HepG2 (cell line): Measurements from ENCODE around the gene RAB40C. TPM values are rescaled to one million over a fixed set of nuclear protein-coding genes. Genes with fewer than 3 reads are reported as not detected.

ENCODE experiments used
- FOXJ3 ChIP-seq: sonication (generic); formaldehyde crosslinking; IDR thresholded peaks from 2 replicates; pipeline ENCODE4 v1.4.0; 2020; ENCODE audit warnings: missing genetic modification reagents, mild to moderate bottlenecking, borderline replicate concordance
- GATA4 ChIP-seq: sonication (generic); IDR thresholded peaks from 2 replicates; pipeline ENCODE4 v1.6.1; 2016; ENCODE audit warnings: antibody characterized with exemption, low read depth, borderline replicate concordance
- GZF1 ChIP-seq: sonication (generic); formaldehyde crosslinking; IDR thresholded peaks from 2 replicates; pipeline ENCODE4 v1.5.1; 2020; ENCODE audit warnings: mild to moderate bottlenecking, missing genetic modification reagents
- MEF2D ChIP-seq: sonication (generic); formaldehyde crosslinking; IDR thresholded peaks from 2 replicates; pipeline ENCODE4 v1.5.1; 2020; ENCODE audit warnings: mild to moderate bottlenecking, missing genetic modification reagents
- MTA3 ChIP-seq: sonication (generic); formaldehyde crosslinking; IDR thresholded peaks from 2 replicates; pipeline ENCODE4 v1.4.0; 2020; ENCODE audit warnings: missing genetic modification reagents
- NCOA1 ChIP-seq: sonication (generic); formaldehyde crosslinking; IDR thresholded peaks from 2 replicates; pipeline ENCODE4 v1.9.0; 2021; ENCODE audit warnings: missing genetic modification reagents
- POLR2G ChIP-seq: fragments of 200-400 bp; formaldehyde crosslinking; IDR thresholded peaks from 2 replicates; pipeline ENCODE4 v1.6.1; 2018; ENCODE audit warnings: mild to moderate bottlenecking, low read depth, low read length, moderate library complexity
- PRMT3 ChIP-seq: sonication (generic); formaldehyde crosslinking; IDR thresholded peaks from 2 replicates; pipeline ENCODE4 v1.8.1; 2022; ENCODE audit warnings: low read depth, mild to moderate bottlenecking, moderate library complexity, missing genetic modification reagents, borderline replicate concordance
- SAP130 ChIP-seq: IDR thresholded peaks from 2 replicates; pipeline ENCODE4 v1.6.1; 2016; ENCODE audit warnings: low read depth
- SNRNP70 ChIP-seq: fragments of 200-400 bp; formaldehyde crosslinking; IDR thresholded peaks from 2 replicates; pipeline ENCODE4 v1.6.1; 2017; ENCODE audit warnings: mild to moderate bottlenecking, low read depth, low read length, moderate library complexity
- SP1 ChIP-seq, 2 experiments: fragments of 450-650 bp in 1 of 2; sonication (generic) in 1 of 2; formaldehyde crosslinking in 1 of 2; IDR thresholded peaks; 2 replicates each; pipeline versions ENCODE4 v1.4.0 to v1.6.1; 2016 to 2020; ENCODE audit warnings: missing genetic modification reagents in 1 of 2
- ZNF142 ChIP-seq: sonication (generic); formaldehyde crosslinking; IDR thresholded peaks from 2 replicates; pipeline ENCODE4 v1.4.0; 2020; ENCODE audit warnings: missing genetic modification reagents
- ZNF235 ChIP-seq: sonication (generic); formaldehyde crosslinking; IDR thresholded peaks from 2 replicates; pipeline ENCODE4 v1.8.1; 2023; ENCODE audit warnings: mild to moderate bottlenecking, missing genetic modification reagents, borderline replicate concordance
- ZNF468 ChIP-seq: sonication (generic); formaldehyde crosslinking; IDR thresholded peaks from 2 replicates; pipeline ENCODE4 v1.8.0; 2022; ENCODE audit warnings: mild to moderate bottlenecking, moderate library complexity, missing genetic modification reagents
- ZNF510 ChIP-seq: sonication (generic); formaldehyde crosslinking; IDR thresholded peaks from 2 replicates; pipeline ENCODE4 v1.4.0; 2020; ENCODE audit warnings: low read depth, mild to moderate bottlenecking, missing genetic modification reagents
- ZNF737 ChIP-seq: sonication (generic); formaldehyde crosslinking; IDR thresholded peaks from 2 replicates; pipeline ENCODE4 v1.5.0; 2020; ENCODE audit warnings: missing genetic modification reagents, mild to moderate bottlenecking, borderline replicate concordance
- ZNF883 ChIP-seq: sonication (generic); formaldehyde crosslinking; IDR thresholded peaks from 2 replicates; pipeline ENCODE4 v1.5.1; 2020; ENCODE audit warnings: mild to moderate bottlenecking, missing genetic modification reagents; ENCODE audit errors: not compliant biosample characterization
- ZSCAN31 ChIP-seq: sonication (generic); formaldehyde crosslinking; IDR thresholded peaks from 2 replicates; pipeline ENCODE4 v1.5.0; 2020; ENCODE audit warnings: low read depth, mild to moderate bottlenecking, missing genetic modification reagents
- polyA plus RNA-seq, 8 experiments: library from polyadenylated mRNA; depleted of rRNA in 3 of 8; stranded (reverse) in 7 of 8; unstranded in 1 of 8; fragments of >200 nt; fragmentation: Illumina TruSeq in 4 of 8; extraction: Trizol in 4 of 8; gene quantifications; 2 replicates each; pipeline versions ENCODE4 v1.2.1 to v1.2.3, GENCODE V29; 2011 to 2016; ENCODE audit warnings: low read depth in 4 of 8, missing spikeins in 1 of 8, mixed read lengths in 1 of 8; ENCODE audit not compliant: insufficient read depth in 1 of 8
- total RNA-seq, 5 experiments: library from RNA; depleted of rRNA; stranded (reverse); fragments of >200 nt; fragmentation: Illumina TruSeq; extraction: Trizol; gene quantifications; 2 replicates each; pipeline ENCODE4 v1.2.3, GENCODE V29; 2016; ENCODE audit warnings: low read depth in 1 of 5
- TF ChIP-seq, protein P1 (sequence below): sonication (generic); formaldehyde crosslinking; IDR thresholded peaks from 2 replicates; pipeline ENCODE4 v1.5.0; 2020; ENCODE audit warnings: mild to moderate bottlenecking, missing genetic modification reagents

RAB40C gene
- total and polyA plus RNA-seq, 2 of the 13 experiments (the other 11 are each of a cell fraction or from before 2014, with no cell fraction given): 7.7 to 11.5 TPM

GRCh38 chr16:637081-638018 lies 47.5 kb downstream of the RAB40C start (continued):
- TF ChIP-seq SP1 (IDR thresholded peaks at IDR 0.05): no peak
- peak; percentile 42; the same call in 1 of the 2 replicates for TF ChIP-seq SP1 (CRISPR knock-in tag; IDR thresholded peaks at IDR 0.05)
- TF ChIP-seq ZSCAN31: no peak; the same call in 1 of the 2 replicates
- TF ChIP-seq ZNF468 (CRISPR knock-in tag): no peak
- TF ChIP-seq SNRNP70: no peak
- no peak for TF ChIP-seq ZNF737
- TF ChIP-seq, protein P1, sequence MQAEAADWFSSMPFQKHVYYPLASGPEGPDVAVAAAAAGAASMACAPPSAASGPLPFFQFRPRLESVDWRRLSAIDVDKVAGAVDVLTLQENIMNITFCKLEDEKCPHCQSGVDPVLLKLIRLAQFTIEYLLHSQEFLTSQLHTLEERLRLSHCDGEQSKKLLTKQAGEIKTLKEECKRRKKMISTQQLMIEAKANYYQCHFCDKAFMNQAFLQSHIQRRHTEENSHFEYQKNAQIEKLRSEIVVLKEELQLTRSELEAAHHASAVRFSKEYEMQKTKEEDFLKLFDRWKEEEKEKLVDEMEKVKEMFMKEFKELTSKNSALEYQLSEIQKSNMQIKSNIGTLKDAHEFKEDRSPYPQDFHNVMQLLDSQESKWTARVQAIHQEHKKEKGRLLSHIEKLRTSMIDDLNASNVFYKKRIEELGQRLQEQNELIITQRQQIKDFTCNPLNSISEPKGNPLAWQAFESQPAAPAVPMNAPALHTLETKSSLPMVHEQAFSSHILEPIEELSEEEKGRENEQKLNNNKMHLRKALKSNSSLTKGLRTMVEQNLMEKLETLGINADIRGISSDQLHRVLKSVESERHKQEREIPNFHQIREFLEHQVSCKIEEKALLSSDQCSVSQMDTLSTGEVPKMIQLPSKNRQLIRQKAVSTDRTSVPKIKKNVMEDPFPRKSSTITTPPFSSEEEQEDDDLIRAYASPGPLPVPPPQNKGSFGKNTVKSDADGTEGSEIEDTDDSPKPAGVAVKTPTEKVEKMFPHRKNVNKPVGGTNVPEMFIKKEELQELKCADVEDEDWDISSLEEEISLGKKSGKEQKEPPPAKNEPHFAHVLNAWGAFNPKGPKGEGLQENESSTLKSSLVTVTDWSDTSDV (CRISPR knock-in tag): 0 out of 2 replicates have a peak, but pooled peaks have one; percentile 49
- TF ChIP-seq MTA3 (CRISPR knock-in tag): no peak
- TF ChIP-seq ZNF883 (CRISPR knock-in tag): peak; percentile 73
- TF ChIP-seq SAP130 (CRISPR knock-in tag): peak; percentile 9; the same call in 1 of the 2 replicates
- no peak for TF ChIP-seq ZNF142 (CRISPR knock-in tag)
- no peak for TF ChIP-seq NCOA1
- no peak for TF ChIP-seq FOXJ3 (CRISPR knock-in tag)
- TF ChIP-seq GATA4: no peak
- no peak for TF ChIP-seq GZF1
- TF ChIP-seq ZNF235: 0 out of 2 replicates have a peak, but pooled peaks have one; percentile 36
- TF ChIP-seq ZNF510 (CRISPR knock-in tag): no peak
- TF ChIP-seq MEF2D: peak; percentile 54; the same call in 1 of the 2 replicates
- no peak for TF ChIP-seq PRMT3
- TF ChIP-seq POLR2G: 0 out of 2 replicates have a peak, but pooled peaks have one; percentile 34
